B cell (primary cell): ENCODE data around the gene JAML. TPM values are rescaled to one million over a fixed set of nuclear protein-coding genes. Genes with fewer than 3 reads are reported as not detected.

ENCODE experiments used
- ATAC-seq: fragments of 200-7000 bp; cut with Tn5 transposase; one replicate; pipeline ENCODE4 v1.10.0; 2021; ENCODE audit warnings: low read depth, mild to moderate bottlenecking, moderate number of reproducible peaks, moderate library complexity
- CTCF ChIA-PET: fragments of 350-600 bp; sonication (Branson Sonifier 250); formaldehyde crosslinking; loops from one replicate; lab custom pipeline; 2021; ENCODE audit warnings: antibody characterized with exemption, inconsistent platforms; lab: Charles Lee
- POLR2A ChIA-PET: fragments of 350-600 bp; sonication (Branson Sonifier 250); formaldehyde crosslinking; loops from one replicate; lab custom pipeline; 2021; ENCODE audit warnings: antibody characterized with exemption; lab: Charles Lee
- DNase-seq: peaks from one replicate; pipeline ENCODE4 v3.0.0; 2013
- H2AFZ ChIP-seq: 2 replicates; pipeline ENCODE4 v1.6.1; 2012; ENCODE audit warnings: mild to moderate bottlenecking, low read depth, low read length; ENCODE audit not compliant: insufficient read depth, poor library complexity, severe bottlenecking
- H3K27ac ChIP-seq, 2 donors: 1 replicate in 1 of 2; 2 replicates in 1 of 2; pipeline ENCODE4 v1.5.1; 2012 to 2013; ENCODE audit warnings: low read length in 2 of 2, mild to moderate bottlenecking in 2 of 2, moderate library complexity in 1 of 2
- H3K27me3 ChIP-seq, 4 experiments: fragments of 200-600 bp in 1 of 4; sonication (generic) in 1 of 4; replicated peaks in 1 of 4; 1 replicate in 2 of 4; 2 replicates in 2 of 4; pipeline versions ENCODE4 v1.6.1 to v1.7.0; 2013 to 2016; ENCODE audit warnings: low read length in 3 of 4, mild to moderate bottlenecking in 2 of 4, mixed read lengths in 1 of 4, moderate library complexity in 1 of 4; ENCODE audit not compliant: insufficient read depth in 4 of 4, control insufficient read depth in 3 of 4; ENCODE audit errors: control extremely low read depth in 1 of 4
- H3K36me3 ChIP-seq, 2 experiments: replicated peaks in 1 of 2; 1 replicate in 1 of 2; 2 replicates in 1 of 2; pipeline versions ENCODE4 v1.6.1 to v1.7.1; 2013; ENCODE audit warnings: low read length in 1 of 2; ENCODE audit not compliant: insufficient read depth in 2 of 2, control insufficient read depth in 1 of 2; ENCODE audit errors: control extremely low read depth in 1 of 2, extremely low read depth in 1 of 2
- H3K4me1 ChIP-seq, 2 donors: fragments of 200-600 bp in 1 of 2; sonication (generic) in 1 of 2; 1 replicate in 1 of 2; 2 replicates in 1 of 2; pipeline versions ENCODE4 v1.5.1 to v1.6.1; 2013 to 2017; ENCODE audit warnings: low read length in 2 of 2; ENCODE audit not compliant: control insufficient read depth in 2 of 2, insufficient read depth in 2 of 2
- H3K4me2 ChIP-seq: replicated peaks from 2 replicates; pipeline ENCODE3; 2012; ENCODE audit warnings: mild to moderate bottlenecking, low read depth, low read length; ENCODE audit not compliant: poor library complexity, severe bottlenecking
- H3K4me3 ChIP-seq, 5 experiments: fragments of 200-600 bp in 1 of 5; sonication (generic) in 1 of 5; 1 replicate in 3 of 5; 2 replicates in 2 of 5; pipeline versions ENCODE4 v1.5.1 to v1.7.0; 2011 to 2016; ENCODE audit warnings: low read length in 4 of 5, mild to moderate bottlenecking in 4 of 5, low read depth in 2 of 5, control low read depth in 1 of 5, moderate library complexity in 1 of 5; ENCODE audit not compliant: insufficient read depth in 1 of 5; ENCODE audit errors: control extremely low read depth in 1 of 5, extremely low read depth in 1 of 5
- H3K79me2 ChIP-seq: fragments of 200-600 bp; sonication (generic); one replicate; pipeline ENCODE4 v1.6.0; 2016; ENCODE audit warnings: low read length; ENCODE audit not compliant: control insufficient read depth, insufficient read depth
- H3K9ac ChIP-seq: fragments of 200-600 bp; sonication (generic); 2 replicates; pipeline ENCODE4 v1.6.1; 2017; ENCODE audit warnings: mild to moderate bottlenecking, low read length, moderate library complexity
- H3K9me3 ChIP-seq, 3 donors: one replicate each; pipeline versions ENCODE4 v1.6.1 to v1.7.1; 2013; ENCODE audit warnings: low read length in 2 of 3; ENCODE audit not compliant: control insufficient read depth in 2 of 3, insufficient read depth in 1 of 3; ENCODE audit errors: control extremely low read depth in 1 of 3
- H4K20me1 ChIP-seq: 2 replicates; pipeline ENCODE4 v1.6.0; 2012; ENCODE audit warnings: mild to moderate bottlenecking, low read length; ENCODE audit not compliant: insufficient read depth, control insufficient read depth, poor library complexity, severe bottlenecking
- H3K27ac Mint-ChIP-seq: one replicate; pipeline ENCODE4 v1.8.0; 2021; ENCODE audit warnings: mixed read lengths
- H3K27me3 Mint-ChIP-seq: one replicate; pipeline ENCODE4 v1.8.0; 2021; ENCODE audit warnings: mixed read lengths
- H3K4me1 Mint-ChIP-seq: one replicate; pipeline ENCODE4 v1.8.0; 2021; ENCODE audit warnings: mixed read lengths
- H3K4me3 Mint-ChIP-seq: one replicate; pipeline ENCODE4 v1.8.0; 2021; ENCODE audit warnings: mixed read lengths
- H3K9me3 Mint-ChIP-seq: one replicate; pipeline ENCODE4 v1.8.0; 2022; ENCODE audit warnings: mixed read lengths; ENCODE audit not compliant: insufficient read depth
- CTCF ChIP-seq: fragments of 200-600 bp; IDR thresholded peaks from one replicate; pipeline ENCODE4 v1.8.0; 2022; ENCODE audit warnings: antibody characterized with exemption, mild to moderate bottlenecking
- EZH2 ChIP-seq: IDR thresholded peaks from 2 replicates; pipeline ENCODE4 v1.6.1; 2012; ENCODE audit warnings: borderline replicate concordance, low read depth, mild to moderate bottlenecking, moderate library complexity, low read length; ENCODE audit not compliant: insufficient read depth, poor library complexity, severe bottlenecking
- WGBS: methylation state at CpG from one replicate; pipeline ENCODE4 v1.1.5; 2013; ENCODE audit warnings: missing lambda C conversion rate; ENCODE audit not compliant: insufficient coverage; 5-methylcytosine and 5-hydroxymethylcytosine counted together
- intact Hi-C: fragments of 100-400 bp; cut with micrococcal nuclease; formaldehyde crosslinking; loops from one replicate; pipeline ENCODE4 v1.10.0; 2022
- polyA plus RNA-seq: library from polyadenylated mRNA; depleted of rRNA; stranded (reverse); fragments of >200 nt; gene quantifications from 2 replicates; pipeline ENCODE4 v1.2.3, GENCODE V29; 2012
- total RNA-seq, 2 donors: library from RNA; stranded (reverse); fragments of 120-200 nt in 1 of 2; gene quantifications; 1 replicate in 1 of 2; 2 replicates in 1 of 2; pipeline versions ENCODE4 v1.2.3 to v1.2.4, GENCODE V29; 2013 to 2022

JAML gene
- total and polyA plus RNA-seq, 2 donors (not counting 1 experiment from before 2014, with no cell fraction given): 1.0 to 9.6 TPM

- no peaks in the 10 kb centered on the region for H3K9me3 Mint-ChIP-seq
- peak overlapping the region; percentile 32 for H3K4me2 ChIP-seq
- DNase-seq (no peak), ATAC-seq (no peak)
- no peak overlapping the region for H2AFZ ChIP-seq
- no peak overlapping the region for H3K27ac ChIP-seq
- POLR2A ChIA-PET: no interaction called here
- peaks cover 51% of the 10 kb centered on the region for H3K4me1 Mint-ChIP-seq
- H3K4me1 ChIP-seq: peaks cover 55 to 56% of the 10 kb centered on the region in 2 donors
- CTCF ChIA-PET: interaction anchor here (1.0 to 2.4 kb wide), 3 partner anchors 13 to 62 kb away, joined by 3 to 12 read pairs (median 3); no protein-coding TSS in a partner anchor
- no peak for TF ChIP-seq EZH2
- TF ChIP-seq CTCF: no peak
- intact Hi-C loops: loop anchor here (2.0 to 10.0 kb wide), 3 partner anchors 15 to 215 kb away; no protein-coding TSS in a partner anchor
- peak overlapping the region; percentile 64 for H3K4me3 Mint-ChIP-seq
- 46% methylated on average over 5 of the region's 5 CpGs for whole genome bisulfite sequencing
- no peaks in the 10 kb centered on the region for H3K9me3 ChIP-seq
- H3K27me3 Mint-ChIP-seq: no peaks in the 10 kb centered on the region
- no peaks in the 10 kb centered on the region for H3K79me2 ChIP-seq
- H3K36me3 ChIP-seq: peaks cover 2 to 9% of the 10 kb centered on the region in 2 experiments
- H3K27me3 ChIP-seq: no peaks in the 10 kb centered on the region
- H3K27ac Mint-ChIP-seq: no peak overlapping the region
- no peak overlapping the region for H3K4me3 ChIP-seq
- no peak overlapping the region for H3K9ac ChIP-seq
- H4K20me1 ChIP-seq: no peaks in the 10 kb centered on the region
Observed at GRCh38 chr11:118229274-118229847, 4.5 kb upstream of the JAML start.
